ENCODE results near the gene FBXL5.

DNA sequence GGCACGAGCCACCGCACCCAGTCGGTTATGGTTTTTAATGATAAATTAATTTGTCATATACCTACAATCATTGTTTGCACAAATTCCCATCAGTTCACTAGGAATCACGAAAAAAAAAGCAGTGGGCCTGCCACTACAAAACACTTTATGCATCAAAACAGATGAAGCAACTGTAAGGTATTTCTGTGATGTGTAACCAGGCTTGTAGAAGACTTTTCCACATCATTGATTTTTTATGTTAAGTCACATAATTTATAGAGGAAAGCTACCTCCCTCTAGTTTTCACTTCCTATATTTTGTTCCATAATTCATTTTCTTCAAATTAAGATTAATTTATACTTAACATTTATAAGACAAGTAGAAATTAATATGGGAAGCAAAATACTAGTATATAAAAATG is 19.8 kb upstream of the FBXL5 start:
- TF ChIP-seq, protein P1, sequence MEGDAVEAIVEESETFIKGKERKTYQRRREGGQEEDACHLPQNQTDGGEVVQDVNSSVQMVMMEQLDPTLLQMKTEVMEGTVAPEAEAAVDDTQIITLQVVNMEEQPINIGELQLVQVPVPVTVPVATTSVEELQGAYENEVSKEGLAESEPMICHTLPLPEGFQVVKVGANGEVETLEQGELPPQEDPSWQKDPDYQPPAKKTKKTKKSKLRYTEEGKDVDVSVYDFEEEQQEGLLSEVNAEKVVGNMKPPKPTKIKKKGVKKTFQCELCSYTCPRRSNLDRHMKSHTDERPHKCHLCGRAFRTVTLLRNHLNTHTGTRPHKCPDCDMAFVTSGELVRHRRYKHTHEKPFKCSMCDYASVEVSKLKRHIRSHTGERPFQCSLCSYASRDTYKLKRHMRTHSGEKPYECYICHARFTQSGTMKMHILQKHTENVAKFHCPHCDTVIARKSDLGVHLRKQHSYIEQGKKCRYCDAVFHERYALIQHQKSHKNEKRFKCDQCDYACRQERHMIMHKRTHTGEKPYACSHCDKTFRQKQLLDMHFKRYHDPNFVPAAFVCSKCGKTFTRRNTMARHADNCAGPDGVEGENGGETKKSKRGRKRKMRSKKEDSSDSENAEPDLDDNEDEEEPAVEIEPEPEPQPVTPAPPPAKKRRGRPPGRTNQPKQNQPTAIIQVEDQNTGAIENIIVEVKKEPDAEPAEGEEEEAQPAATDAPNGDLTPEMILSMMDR (CRISPR knock-in tag; IDR thresholded peaks at IDR 0.05), result no peak
- TF ChIP-seq SRSF9 (IDR thresholded peaks at IDR 0.05; ENCODE audit: borderline replicate concordance, insufficient read depth, low read depth, low read length, poor library complexity, severe bottlenecking) (no peak), PHF21A (CRISPR knock-in tag; IDR thresholded peaks at IDR 0.05) (no peak), ZNF883 (CRISPR knock-in tag; IDR thresholded peaks at IDR 0.05; ENCODE audit: not compliant biosample characterization) (no peak), KLF9 (CRISPR knock-in tag; IDR thresholded peaks at IDR 0.05; ENCODE audit: low read depth) (no peak), SMAD3 (CRISPR knock-in tag; IDR thresholded peaks at IDR 0.05) (no peak)
- TF ChIP-seq, protein P2, sequence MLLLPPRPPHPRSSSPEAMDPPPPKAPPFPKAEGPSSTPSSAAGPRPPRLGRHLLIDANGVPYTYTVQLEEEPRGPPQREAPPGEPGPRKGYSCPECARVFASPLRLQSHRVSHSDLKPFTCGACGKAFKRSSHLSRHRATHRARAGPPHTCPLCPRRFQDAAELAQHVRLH (CRISPR knock-in tag; IDR thresholded peaks at IDR 0.05; ENCODE audit: borderline replicate concordance, low read depth), result no peak
